SKM-1 treated with dmso at 0.1 percent for 144 hours (cell line): ENCODE results near the gene GFRAL.
"Not testable (repeated sequence)": the region's sequence is repeated elsewhere in the genome, so short reads cannot be mapped to it uniquely, and the experiment has no call there.

Experiments used
- DNase-seq: peaks from one replicate; lab custom pipeline; 2025; ENCODE audit not compliant: unreplicated experiment; lab: John Stamatoyannopoulos, UW

GFRAL gene

GRCh38 chr6:55327169-55327568 lies at the start of gene GFRAL:
Gene GFRAL, plus strand, starts transcription at chr6:55327469. Its CDS starts 86 bp downstream, at chr6:55327555.
- DNase-seq = no peak

DNA sequence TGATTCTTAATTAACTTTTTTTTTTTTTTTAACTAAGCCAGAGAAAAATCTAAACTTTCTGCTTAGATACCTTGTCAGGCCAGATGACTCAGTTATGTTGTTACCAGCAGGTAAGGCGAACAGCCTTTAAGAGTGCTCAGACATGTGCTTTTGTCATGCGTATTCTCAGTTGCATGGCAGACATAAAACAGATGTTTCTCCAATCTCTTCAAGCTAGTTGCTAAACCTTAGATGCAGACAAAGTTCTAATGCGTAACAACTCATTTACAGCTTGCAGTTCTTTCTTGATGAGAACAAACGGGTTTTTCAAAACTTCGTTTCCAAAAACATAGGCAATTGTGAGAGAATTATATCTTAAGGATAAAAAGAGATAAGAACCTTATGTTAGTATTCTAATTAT lies 49.6 kb upstream of the GFRAL start:
- DNase-seq = no peak

DNA sequence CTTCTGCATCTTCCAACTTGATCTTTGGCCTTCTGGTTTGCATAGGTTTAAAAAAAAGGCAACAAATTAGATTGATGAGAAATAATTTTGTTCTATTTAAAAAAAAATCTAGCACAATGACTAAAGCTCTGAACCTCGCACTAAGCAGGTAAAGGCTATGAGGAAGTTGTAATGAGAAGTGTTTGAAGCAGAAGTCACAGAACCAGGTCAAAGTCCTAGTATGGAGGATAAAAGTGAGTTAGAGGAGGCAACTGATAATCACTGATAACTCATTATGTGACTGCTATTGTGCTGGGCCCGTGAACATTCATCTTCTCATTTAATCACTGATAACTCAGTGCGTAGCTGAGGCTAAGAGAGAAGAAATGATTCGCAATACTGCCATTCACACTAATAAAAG lies 46.1 kb upstream of the GFRAL start:
- no peak for DNase-seq

DNA sequence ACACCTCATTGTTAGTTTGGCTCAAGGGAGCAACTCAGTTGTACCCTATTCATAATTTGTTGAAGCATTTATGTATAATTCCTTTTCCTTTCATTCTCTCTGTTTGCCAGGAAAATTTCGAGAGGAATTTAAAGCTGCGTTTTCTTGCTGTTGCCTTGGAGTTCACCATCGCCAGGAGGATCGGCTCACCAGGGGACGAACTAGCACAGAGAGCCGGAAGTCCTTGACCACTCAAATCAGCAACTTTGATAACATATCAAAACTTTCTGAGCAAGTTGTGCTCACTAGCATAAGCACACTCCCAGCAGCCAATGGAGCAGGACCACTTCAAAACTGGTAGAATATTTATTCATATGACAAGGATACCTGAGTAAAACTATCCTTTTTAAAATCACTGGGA lies 45.2 kb upstream of the GFRAL start:
- DNase-seq = no peak

DNA sequence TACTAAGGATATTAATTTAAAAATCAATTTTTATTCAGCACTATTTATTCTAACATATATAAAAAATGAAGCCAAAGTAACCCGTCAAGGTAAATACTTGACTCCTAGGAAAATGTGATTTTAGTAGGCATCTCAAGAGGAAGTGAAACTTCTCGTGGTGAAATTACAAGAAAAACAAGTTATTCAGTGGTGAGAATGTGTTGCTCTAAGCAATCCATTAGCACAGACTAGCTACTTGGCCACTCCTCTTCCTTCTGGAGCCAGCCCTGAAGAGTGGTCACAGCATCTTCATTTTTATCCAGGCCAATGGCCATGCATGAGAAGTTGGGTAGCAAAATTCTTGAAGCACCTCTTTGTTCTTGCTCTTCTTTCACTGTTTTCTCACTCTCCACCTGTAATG lies 40.4 kb upstream of the GFRAL start:
- DNase-seq = peak; percentile 3

DNA sequence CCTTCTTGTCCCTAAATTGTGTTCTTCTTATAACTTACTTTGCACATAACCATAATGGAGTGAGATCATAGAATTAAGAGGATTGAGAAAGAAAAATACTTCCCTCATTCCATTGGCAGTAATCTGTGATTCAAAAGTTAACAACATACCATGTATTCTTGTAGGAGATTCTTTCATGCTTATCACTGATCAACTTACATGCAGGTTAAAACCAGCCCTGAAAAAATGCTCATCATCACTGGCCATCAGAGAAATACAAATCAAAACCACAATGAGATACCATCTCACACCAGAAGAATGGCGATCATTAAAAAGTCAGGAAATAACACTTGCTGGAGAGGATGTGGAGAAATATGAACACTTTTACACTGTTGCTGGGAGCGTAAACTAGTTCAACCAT lies 36.5 kb upstream of the GFRAL start:
- DNase-seq = no peak

DNA sequence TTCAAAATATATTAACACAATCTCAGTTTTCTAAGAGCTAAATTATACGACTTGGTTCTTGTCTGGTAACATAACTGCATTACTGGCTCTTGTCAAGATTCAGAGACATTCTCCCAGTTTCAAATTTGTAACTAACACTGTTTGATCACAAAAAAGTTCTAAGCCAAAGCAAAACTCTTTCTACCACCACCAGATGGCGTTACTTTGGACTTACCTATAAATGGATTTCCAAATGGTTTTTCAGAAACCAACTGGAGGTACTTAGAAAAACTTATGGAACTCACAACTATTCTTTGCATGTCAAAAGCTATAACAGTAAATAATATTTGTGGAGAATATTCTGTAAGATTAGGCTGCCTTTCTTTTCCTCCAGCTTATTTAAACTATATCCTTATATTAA lies 34.2 kb upstream of the GFRAL start:
- peak; percentile 20 for DNase-seq

GRCh38 chr6:55297214-55297613 lies 30.1 kb upstream of the GFRAL start:
- DNase-seq = not testable (repeated sequence)

DNA sequence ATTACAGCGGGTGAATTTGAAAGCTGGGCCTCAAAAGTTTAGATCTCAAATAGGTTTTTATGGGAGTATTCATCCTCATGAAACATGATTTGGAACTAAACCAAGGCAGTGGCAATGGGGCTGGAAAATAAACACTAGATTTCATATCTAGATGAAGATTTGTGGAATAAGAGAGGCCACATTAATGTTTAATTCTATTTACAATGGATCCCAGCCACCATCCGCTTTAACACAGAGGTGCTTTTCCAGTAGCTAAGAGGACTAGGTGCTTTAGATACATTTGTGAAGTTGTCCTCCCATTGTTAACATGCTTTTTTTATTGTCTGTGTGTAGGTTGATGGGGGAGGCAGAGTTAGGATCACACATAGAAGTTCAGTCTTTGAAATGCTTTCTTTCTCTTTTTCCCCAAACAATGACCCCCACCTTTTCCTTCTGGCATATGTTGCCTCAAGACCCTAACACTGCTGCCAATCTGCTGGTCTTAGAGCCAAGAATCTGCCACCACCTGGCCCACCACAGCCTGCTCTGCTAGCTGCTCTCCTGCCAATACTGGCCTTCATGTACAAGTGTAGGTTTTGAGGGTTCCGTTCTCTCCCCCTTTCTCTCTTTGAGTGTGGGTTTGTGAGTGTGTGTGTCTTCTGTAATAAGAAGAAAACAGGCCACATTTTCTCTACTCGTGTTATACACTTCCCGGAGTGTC lies 27.8 kb upstream of the GFRAL start:
- DNase-seq = no peak

GRCh38 chr6:55304747-55305146 lies 22.5 kb upstream of the GFRAL start:
- no peak for DNase-seq

DNA sequence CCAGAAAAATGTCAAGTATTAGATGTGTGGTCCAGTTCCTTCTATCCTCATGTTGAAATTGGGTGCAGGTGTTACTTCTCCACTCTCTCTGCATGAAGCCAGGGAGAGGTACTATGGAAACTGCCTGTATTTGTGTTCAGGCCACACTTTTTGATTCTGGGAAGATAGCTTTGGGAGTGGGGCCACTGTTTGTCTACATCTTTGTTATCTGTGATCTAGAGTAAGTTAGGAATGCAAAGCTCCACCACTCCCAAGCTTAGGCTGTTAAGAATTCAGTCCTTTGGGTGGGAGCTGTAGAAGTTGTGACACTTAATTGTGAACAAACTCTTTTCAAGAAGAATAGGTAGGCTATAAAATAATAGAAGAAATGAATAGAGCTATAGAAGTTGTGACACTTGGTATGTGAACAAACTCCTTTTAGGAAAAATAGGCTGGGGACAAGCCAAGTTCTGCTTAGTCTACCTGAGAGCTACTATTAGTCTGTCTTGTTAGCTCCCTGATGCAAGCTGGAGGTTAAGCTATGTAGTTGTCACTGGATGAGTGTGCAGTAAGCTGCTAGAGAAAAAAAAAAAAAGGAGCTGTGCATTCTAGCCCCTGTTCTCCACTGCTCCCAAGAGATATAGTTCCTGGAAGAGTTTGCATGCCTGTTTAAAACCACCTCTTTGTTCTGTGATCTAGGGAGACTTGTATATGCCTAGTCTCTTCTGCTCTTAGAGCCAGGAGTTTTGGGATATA lies 7.1 kb upstream of the GFRAL start:
- DNase-seq = no peak

- no peak for DNase-seq
These were observed 6.6 kb upstream of the GFRAL start for GRCh38 chr6:55320696-55321086.

- no peak for DNase-seq
These were observed 49.9 kb downstream of the GFRAL start for GRCh38 chr6:55377150-55377549.

GRCh38 chr6:55379471-55379870 lies 52.2 kb downstream of the GFRAL start:
- DNase-seq = no peak

DNA sequence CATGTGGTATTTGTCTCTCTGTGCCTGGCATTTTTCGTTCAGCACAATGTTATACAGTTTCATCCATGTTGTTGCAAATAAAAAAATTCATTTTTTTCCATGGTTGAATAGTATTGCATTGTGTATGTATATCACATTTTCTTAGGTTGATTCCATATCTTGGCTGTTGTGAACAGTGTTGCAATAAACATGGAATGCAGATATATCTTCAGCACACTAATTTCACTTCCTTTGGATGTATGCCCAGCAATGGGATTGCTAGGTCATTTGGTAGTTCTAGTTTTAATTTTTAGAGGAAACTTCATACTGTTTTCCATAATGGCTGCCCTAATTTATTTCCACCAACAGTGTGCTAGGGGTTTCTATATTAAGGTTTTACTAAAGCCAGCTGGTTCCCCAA lies 52.6 kb downstream of the GFRAL start:
- DNase-seq = no peak

DNA sequence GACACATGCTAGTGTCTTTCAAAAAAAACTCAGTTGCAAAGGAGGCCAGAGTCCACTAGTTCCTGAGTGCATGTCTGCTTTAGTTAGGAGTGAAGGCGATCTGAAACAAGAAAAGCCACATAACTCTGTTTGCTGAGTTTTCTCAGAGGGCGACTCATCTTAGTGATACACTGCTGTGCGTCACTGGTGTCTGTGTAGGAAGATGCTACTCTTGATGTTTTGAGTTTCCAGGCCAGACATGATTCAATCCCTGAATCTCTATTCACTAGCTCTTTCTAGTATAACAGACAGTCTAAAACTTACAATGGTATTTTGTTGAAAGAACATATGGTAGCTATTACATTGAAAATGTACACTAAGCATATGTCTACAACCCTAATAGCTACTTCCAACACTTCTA lies 60.9 kb downstream of the GFRAL start:
- no peak for DNase-seq

GRCh38 chr6:55395871-55396270 lies 68.6 kb downstream of the GFRAL start:
- no peak for DNase-seq

- no peak for DNase-seq
These were observed 70.7 kb downstream of the GFRAL start for GRCh38 chr6:55397986-55398385.

DNA sequence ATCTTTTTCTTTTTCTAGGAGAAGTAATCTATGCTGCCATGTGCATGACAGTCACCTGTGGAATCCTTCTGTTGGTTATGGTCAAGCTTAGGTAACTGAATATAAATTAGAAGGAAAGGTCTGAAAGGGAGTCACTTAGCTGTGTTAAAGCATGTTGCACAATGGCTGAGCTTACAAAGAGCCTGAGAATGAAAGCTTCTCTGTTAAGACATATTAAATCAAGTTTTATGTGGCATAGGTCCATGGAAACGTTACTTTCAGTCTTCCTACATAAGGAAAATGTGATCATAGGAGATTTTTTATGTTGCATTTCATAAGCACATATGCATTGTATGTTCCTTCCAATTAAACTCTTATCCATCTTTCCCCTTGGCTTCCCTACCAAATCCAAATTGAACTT lies 72.1 kb downstream of the GFRAL start:
- no peak for DNase-seq

GRCh38 chr6:55405474-55406235 lies 78.4 kb downstream of the GFRAL start:
- no peak for DNase-seq

- peak; percentile 2 for DNase-seq
These were observed 83.4 kb downstream of the GFRAL start for GRCh38 chr6:55410674-55411073.

DNA sequence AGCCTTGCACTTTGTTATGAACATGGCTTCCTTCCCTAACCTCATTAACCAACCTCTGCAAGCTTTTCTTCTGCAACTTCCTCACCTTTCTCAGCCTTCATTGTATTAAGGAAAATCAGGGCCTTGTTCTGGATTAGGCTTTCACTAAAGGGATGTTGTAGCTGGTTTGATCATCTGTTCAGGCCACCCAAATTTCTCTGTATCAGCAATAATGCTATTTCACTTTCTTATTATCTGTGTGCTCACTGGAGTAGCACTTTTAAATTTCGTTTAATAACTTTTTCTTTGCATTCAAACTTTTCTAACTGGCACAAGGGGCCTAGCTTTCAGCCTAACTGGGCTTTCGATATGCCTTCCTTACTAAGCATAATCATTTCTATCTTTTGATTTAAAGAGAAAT lies 96.7 kb downstream of the GFRAL start:
- no peak for DNase-seq
